Kidney capillary endothelial cell (primary cell): ENCODE data around the gene PYROXD2.
"Not testable (repeated sequence)": the region's sequence is repeated elsewhere in the genome, so short reads cannot be mapped to it uniquely, and the experiment has no call there.

Source experiments
- DNase-seq: peaks from one replicate; pipeline ENCODE4 v3.0.0-alpha.2; 2018; ENCODE audit warnings: low spot score

The PYROXD2 gene

DNA sequence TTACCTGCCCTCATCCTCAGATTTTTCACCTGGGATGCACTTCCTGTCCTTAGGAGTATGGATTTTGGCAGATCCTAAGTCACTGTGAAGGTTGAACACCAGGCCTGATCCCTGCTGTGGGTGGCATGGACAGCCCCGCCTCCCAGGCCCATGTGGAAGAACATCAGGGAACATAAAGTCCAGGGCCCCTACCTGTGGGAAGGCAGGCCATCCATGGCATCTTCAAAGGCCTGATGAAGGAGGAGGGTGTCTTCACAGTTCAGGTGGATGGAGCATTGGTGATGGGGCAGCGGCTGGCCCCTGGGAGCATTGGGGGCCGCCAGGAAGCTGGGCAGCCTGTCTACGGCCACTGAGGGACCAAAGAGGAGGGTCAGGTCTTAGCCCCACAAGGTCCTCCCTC is 24.6 kb downstream of the PYROXD2 start:
- no peak for DNase-seq

DNA sequence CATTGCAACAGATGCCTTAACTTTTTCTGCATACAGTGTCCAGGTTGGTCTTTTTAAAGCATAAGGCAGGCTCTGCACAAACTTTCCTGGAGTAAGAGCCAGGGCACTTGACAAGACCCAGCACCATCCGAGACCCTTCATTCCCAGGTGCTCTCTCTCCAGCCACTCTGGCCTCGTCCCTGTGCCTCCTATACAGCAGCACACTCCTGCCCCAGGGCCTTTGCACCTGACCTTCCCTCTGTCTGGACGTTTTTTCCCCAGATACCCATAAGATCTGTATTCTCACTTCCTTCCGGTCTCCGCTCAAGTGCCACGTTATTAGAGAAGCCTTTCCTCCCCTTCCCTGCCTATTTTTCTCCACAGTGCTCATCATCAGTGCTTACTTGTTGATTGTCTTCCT is 25.6 kb downstream of the PYROXD2 start:
- no peak for DNase-seq

DNA sequence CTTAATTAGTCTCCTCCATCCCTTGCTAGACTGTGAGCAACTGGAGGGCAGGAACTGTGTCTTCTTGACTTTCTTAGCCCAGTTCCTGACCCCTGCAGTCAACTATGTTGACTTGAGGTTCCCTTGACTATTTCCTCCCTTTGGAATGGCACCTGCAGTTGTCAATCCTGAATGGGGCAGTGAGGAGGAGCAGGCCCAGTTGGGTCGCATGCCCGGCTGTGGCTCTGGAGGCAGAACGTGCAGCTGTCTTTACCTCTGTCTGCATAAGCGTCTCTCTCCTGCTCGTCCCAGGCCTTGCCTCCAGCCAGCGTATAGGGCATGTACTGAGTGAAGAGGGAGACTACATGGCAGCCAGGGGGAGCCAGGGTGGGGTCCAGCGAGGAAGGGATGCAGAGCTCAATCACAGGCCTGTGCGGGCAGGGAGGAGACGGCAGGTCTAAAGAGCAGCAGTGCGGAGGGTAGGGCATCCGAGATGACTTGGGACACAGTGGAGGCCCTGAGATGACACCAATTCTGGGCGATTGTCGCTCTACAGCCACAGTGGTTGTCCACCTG is 26.8 kb downstream of the PYROXD2 start:
- no peak for DNase-seq

DNA sequence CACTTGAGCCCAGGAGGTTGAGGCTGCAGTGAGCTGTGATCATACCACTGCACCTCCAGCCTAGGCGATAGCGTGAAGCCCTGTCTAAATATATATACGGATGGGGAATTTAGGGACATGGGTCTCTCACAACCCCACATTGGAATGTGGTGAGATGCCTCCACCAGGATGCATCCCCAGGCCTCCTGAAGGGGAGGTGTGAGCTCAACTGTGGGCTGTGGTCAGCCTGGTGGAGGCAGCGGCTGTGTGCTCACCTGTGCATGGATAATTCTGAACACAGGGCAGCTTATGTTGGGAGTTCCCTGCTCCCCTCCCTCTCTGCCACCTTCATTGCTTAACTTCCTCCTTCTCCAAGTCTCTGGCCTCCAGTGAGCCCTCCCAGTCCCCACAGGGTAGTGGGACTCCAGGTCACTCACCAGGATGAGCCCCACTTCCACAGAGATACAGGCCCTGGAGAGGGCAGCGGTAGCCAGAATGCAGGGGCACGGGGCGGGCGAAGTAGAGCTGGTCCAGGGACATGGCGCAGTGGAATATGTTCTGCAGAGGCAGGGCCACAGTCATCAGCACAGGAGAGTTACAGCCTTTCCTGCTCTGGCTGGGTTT is 30.4 kb downstream of the PYROXD2 start:
- DNase-seq, result no peak

DNA sequence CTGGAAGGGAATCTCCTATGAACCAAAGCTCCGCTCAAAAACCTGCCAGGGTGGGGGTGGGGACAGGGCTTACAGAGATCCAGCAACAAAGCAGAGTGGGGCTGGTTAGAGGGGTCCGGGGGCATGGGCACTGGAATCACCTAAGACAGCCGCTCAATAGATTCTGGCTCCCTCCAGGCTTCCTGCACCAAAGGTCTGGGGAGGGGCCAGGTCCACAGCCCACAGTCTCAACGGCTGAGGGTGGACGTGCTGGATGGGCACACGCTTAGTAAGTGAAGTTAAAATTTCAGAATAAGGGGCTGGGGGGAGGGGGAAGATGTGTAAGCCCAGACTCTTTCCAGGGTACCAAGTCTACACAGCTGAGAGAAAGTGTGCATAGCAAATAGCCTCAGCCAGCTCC is 31.1 kb downstream of the PYROXD2 start:
- DNase-seq, result no peak

DNA sequence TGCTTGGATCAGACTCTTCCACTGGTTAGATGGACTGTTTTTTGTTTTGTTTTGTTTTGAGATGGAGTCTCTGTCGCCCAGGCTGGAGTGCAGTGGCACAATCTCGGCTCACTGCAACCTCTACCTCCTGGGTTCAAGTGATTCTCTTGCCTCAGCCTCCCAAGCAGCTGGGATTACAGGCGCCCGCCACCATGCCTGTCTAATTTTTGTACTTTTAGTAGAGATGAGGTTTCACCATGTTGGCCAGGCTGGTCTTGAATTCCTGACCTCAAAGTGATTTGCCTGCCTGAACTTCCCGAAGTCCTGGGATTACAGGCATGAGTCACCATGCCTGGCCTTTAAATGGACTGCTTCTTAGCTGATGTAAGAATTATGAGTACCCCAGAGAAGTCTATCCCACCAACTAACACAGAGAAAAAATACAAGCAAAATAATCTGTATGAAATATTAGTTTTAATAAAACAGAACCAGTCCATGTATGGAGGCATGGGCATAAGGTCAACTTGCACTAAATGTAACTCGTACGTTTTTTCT is 31.8 kb downstream of the PYROXD2 start:
- DNase-seq, result not testable (repeated sequence)

DNA sequence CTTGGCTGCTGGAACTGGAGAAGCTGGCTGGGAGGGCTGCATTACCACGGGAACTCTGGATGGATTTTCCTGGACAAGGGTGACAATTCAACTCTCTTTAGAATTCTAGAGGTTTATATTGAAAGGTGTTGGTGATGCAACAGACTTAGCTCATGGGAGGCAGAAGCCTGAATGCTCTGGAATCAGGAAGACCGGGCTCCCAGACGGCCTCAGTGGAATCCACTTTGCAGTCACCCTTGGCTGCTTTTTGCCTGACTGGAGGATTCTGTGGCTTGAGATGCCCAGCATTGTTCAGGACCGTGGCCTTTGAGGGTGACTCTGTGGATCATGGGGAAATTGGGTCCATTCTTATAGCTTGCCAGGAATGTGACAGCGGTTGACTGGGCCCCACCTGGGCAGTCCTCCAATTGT is 32.3 kb downstream of the PYROXD2 start:
- DNase-seq, result no peak

DNA sequence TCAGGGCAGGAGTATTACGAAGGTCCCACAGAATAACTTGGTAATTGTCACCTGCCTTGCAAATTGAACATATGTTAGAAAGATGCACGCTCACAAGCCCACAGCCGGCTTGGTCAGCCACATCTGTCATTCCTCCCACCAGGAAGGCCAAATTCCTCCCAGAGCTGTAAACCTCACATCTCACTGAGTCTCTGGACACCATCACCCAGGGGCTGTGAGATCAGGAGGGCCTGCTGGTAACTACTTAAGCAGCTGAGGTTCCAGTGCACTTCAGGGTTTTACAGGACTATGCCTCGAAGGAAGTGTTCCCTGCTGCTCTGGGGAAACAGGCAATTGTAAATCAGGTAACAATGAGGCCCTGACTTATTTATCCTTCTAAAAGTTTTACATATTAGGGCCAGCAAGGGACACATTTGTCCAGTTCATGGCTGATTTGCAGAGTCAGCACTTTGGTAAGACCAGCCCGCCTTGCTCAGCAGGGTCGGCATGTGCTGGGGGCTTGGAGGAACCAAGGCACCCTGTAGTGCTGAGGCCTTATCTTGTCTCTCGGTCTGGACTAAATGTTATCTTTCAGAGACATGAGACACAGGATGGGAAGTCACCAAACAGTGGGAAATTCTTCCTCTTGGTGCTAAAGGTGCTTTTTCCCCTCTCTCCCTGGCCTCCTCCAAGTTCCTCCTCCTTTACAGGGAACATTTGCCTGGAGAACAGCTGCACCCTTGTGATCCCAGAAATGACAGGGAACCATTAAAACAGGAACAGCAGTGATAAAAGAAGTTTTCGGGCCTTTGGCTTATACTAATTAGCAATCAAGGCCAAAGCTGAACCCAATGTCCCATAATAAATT is 34.3 kb downstream of the PYROXD2 start:
- DNase-seq, result no peak

DNA sequence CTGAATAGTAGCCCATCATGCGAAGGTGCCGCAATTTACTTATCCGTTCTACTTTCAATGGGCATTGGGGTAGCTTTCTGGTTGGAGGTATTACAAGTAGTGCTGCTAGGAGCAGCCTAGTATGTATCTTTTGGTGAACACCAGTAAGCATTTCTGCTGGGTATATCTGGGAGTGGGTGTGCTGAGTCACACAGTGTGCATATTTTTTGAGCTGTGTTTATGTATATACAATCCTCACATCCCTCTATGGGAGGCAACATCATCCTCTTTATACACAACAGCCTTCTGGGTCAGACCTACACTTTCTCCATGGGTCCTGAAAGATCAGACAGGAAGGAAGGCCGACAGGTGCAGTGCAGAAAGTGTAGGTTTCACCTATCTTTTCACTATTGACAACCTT is 36.3 kb downstream of the PYROXD2 start:
- no peak for DNase-seq

DNA sequence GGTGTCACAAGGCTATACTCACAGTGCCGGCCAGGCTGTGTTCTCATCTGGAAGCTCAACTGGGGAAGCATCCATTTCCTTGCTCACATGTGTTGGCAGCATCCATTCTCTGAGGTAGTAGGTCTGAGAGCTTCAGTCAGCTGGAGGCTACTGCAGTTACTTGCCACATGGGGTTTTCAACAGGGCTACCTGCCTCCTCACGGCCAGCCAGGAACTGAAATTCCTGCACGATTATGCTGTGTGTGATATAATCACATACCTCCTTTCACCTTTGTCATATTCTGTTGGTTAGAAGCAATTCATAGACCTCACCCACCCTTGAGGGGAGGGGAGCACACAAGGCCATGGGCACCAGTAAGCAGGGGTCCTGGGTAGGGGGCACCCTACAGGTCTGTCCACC is 37.4 kb downstream of the PYROXD2 start:
- no peak for DNase-seq

DNA sequence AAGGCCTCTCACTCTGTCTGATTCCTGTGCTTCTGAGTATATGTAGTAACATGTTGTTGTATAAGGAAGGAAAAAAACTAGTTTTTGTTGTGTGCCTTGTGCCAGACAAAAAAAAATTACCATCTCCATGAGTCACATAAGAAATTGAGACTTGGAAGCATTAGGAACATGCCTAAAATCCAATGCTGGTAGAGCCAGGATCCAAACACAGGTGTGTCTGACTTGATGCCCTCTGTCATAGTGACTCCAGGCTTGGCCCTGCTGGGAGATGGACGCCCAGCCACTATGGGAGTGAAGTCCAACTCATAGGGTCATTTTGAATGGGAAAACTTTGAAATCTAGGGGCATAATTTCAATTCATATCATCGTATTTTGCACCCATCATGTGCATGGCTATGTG is 38.0 kb downstream of the PYROXD2 start:
- no peak for DNase-seq

DNA sequence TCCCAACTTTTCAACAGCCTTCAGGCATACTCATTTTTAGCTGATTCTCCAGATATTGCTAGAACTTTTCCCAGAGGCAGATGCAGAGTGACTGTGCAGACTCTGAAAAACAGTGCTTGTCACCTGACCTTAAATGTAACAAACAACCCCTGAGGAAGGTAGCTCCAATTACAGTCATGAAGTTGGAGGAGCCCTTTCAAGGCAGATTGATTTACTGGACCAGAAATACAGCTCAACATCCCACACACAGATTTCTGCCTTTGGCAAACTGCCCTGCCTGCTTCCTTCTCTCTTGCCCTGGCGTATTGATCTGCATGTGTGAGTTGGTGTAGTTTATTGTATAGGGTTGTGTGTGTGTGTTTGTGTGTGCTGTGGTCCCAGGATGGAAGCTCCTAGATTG is 38.5 kb downstream of the PYROXD2 start:
- DNase-seq, result no peak

DNA sequence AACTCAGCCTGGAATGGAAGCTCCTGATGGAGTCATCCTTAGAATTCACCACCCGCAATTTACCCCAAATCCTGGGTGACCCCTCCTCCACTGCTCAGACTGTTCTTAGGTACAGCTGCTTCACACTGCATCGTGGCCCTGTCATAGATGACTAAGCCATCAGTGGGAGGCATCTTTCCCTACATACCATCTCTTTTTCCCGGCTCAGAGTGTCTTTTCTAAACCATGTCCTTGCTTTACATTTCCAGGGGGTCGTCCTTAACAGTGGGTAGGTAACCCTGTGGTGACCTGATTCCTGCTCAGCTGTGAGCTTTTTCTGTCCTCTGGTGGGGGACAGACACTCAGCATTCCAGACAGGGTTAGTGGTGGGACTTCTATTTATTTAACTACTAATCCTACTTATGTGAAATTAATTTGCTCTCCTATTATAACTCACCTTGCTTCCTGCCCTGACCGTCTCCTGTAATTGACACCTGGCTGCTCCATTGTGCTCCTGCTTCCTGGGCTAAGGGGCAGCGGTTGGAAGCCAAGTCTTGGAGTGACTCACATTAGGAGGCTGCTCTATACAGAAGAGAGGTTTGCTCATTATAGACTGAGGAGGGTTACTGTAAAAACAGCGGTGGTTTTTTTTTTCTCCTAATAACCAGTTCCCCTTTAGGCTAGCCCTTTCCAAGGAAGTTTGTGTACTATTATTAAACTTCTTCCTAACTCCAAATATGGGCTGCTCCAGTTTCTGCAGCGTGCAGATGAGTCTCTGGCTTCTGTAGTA is 40.6 kb downstream of the PYROXD2 start:
- DNase-seq, result no peak

DNA sequence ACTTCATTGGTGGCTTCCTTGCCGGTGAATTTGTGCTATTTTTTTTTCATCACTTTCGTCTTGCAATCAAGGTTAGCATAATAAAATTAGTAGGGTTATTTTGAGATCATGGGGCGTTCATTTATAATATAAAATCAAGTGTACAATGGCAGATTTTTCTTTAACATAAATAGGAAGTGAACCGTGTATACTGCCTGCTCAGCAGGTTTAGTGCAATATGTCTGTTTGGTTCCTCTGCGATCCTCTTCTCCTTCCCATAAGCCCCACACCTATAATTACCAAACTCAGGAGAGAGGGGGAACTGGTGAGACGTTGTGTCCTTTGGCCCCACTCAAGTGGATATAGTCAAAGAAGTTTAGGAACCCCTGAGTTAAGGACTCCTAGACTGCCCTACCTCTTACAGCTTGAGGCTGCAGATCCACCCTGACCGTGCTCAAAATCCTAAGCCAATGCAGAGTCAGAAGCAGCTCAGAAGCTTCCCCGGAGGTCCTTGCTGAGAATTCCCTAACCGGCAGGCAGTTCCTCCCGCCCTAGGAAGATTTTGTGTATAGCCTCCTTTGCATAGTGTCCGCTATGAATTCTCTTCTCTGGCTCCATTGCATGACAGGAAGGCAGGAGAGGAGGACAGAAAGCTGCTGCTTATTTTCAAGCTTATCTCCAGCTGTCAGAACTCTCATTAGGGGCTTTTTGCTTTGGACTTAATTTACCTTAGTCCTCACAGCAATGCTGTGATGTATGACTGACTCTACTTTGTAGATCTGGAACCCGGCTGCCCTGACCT is 41.5 kb downstream of the PYROXD2 start:
- no peak for DNase-seq

DNA sequence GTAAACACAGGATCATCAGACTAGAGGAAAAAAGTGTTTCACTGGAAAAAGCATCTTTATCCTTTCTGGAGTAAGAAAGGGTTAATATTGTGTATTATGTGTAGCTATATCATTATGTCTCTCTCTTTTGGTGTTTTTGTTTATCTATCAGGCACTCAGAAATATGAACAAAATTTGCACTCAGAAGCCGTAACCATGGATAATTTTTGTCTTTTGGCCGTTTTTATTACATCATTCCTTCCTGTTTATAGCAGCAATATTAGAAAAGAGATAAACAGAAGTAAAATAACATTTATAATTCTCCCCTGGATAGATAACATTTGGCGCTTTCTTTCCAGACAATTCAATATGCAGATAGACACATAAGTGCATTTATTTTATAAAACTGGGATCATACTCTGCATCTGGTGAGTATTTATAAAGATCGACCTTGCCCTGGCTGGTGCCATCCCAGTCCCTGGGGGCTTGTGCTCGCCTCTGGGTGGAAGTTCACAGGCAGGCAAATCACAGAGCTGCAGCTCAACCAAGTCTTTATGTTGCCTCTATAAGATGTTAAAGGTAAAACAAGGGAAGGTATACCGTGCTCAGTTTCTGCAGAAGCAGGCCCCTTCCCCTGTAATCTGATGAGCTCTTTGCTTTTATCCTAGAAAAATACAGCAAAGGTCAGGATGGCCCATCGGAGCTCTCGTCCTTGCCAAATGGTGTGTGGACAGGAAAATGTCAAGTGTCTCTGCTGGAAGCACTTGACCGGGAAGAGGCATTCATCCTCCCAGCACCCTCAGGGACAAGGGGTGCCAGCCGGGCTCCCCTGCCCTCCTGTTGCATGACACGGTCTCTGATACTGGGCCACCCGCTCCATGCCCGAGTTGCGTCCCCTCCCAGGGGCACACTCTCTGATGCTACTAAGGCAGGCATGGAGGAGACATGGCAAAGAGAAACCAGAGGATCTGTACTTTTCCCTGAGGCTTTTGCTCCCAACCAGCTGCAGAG is 43.9 kb downstream of the PYROXD2 start:
- DNase-seq, result no peak

DNA sequence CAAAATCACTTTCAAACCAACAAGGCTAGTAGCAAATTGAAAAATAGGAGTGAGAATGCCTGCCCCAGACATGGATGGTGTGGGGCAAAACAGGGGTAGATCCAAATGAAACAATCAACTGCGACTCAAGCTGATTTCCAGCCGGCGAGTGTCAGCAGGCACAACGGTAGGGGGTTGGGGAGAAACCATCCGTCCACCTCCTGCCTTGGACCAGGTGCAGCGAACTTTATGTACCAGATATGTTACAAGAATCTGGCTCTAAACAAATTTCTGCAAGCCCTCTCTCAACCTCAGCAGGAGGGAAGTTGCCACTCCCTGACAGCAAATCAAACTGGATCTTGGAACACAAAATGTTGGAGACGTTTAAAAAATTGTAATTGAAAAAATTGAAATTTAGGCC is 45.2 kb downstream of the PYROXD2 start:
- no peak for DNase-seq

DNA sequence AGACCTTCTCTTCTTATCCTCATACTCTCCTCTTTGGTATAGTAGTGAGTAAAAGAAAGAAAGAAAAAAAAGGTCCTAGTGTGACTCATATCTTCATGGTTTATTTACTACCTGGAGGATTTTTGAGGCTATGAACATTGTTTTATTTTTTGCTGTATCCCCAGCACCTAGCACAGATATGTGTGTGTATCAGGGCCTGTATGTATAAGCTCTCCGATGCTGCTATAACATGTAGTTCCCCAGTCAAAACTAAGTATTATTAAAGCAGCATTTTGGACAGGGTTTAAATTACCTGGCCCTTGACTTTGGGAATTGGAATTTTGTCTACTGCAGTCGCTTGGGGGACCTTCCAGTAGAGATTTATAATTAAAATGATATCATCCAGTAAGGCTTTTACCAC is 46.3 kb downstream of the PYROXD2 start:
- no peak for DNase-seq

DNA sequence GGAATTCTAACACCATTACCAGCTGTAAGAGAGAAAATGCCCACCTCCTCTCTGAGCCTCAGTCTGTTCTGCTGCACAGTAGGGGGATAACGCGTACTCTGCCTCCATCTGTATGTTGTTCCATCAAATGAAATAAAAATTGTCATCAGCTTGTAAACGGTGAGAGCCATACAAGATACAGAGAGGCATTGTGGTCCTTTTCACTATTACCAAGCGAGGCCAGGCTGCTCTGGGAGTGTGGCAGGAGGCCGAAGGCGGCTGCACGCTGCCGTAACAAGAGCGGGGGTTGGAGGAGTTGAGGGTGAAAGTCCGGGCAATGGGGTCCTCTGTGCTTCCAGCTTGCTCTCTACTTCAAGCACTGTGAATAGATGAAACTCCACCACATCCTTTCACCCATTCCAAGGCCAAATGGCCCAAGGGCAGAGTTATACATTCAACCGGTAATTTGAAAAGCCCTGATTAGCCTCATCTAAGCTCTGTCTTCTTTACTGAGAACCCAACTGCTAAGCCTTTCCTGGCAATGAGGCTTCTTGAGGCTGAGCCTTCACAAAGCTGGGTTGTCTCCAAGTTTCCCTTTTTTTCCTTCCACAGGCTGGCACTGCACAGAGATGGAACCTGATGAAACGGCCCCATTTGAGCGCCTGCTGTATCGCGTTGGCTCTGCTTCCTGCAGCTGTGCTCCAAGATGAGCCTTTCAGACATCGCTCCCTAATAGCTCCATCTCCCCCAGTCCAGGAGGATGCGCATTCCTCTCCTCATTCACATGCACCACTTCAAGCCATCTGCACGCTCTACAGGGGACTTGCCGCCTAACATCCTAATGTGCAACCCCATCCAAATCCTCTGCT is 47.2 kb downstream of the PYROXD2 start:
- no peak for DNase-seq

DNA sequence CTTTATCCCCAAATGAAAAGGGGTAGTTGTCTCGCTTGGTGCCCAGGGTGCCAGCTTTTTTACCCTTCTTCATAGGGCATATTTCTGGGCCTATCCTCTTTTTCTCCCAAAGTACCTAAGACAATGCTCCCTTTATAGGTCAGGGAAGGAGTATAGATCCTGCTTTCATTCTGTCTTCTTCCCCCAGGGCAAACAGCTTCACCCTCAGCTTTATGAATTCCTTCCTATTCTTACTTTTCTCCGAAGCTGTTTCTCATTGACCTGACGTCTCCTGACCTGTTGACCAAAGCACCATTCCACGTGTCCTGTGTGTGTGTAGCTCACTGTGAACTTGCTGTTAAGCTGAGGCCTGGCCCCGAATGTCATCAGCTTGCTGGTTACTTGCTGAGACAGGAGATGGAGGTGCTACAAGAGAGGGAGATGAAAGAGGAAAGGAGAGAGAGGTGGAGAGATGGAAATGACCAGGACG is 48.9 kb downstream of the PYROXD2 start:
- DNase-seq, result no peak
